IMR-90 (cell line): ENCODE data around the gene EIF4EBP2. TPM values are rescaled to one million over a fixed set of nuclear protein-coding genes. Genes with fewer than 3 reads are reported as not detected.

ENCODE experiments used
- ATAC-seq: fragments of 200-7000 bp; cut with Tn5 transposase; 2 replicates; pipeline ENCODE4 v1.9.1; 2020; ENCODE audit warnings: low read depth, mild to moderate bottlenecking, moderate library complexity
- BruUV-seq: library from RNA; stranded (reverse); fragments of 400-500 nt; replicated peaks from 2 replicates; lab custom pipeline; 2021; lab: Mats Ljungman, UMichigan
- CTCF ChIA-PET: fragments of 300-600 bp; formaldehyde crosslinking; extraction: SDS; loops from one replicate; lab custom pipeline; 2021; ENCODE audit warnings: antibody characterized with exemption; lab: Yijun Ruan, JAX
- POLR2A ChIA-PET: fragments of 300-600 bp; sonication (Branson Sonifier 250); formaldehyde crosslinking; loops from one replicate; lab custom pipeline; 2022; ENCODE audit warnings: antibody characterized with exemption; ENCODE audit not compliant: unreplicated experiment; lab: Charles Lee
- DNase-seq: peaks from one replicate; pipeline ENCODE4 v3.0.0; 2013
- H2AFZ ChIP-seq: replicated peaks from 2 replicates; pipeline ENCODE3; 2013; ENCODE audit warnings: low read length, mild to moderate bottlenecking; ENCODE audit not compliant: poor library complexity
- H2AK5ac ChIP-seq: 2 replicates; pipeline ENCODE4 v1.6.1; 2013; ENCODE audit warnings: low read depth, low read length, inconsistent platforms
- H2AK9ac ChIP-seq: replicated peaks from 2 replicates; pipeline ENCODE3; 2013; ENCODE audit warnings: mild to moderate bottlenecking, low read depth, low read length, moderate library complexity; ENCODE audit not compliant: poor library complexity
- H2BK120ac ChIP-seq: 2 replicates; pipeline ENCODE4 v1.6.1; 2013; ENCODE audit warnings: low read depth, low read length, inconsistent platforms
- H2BK15ac ChIP-seq: 3 replicates; pipeline ENCODE4 v1.6.1; 2013; ENCODE audit warnings: low read depth, low read length, inconsistent platforms
- H2BK20ac ChIP-seq: 2 replicates; pipeline ENCODE4 v1.6.1; 2013; ENCODE audit warnings: low read depth, mild to moderate bottlenecking, inconsistent platforms, low read length, moderate library complexity
- H2BK5ac ChIP-seq: 2 replicates; pipeline ENCODE4 v1.6.1; 2013; ENCODE audit warnings: mild to moderate bottlenecking, low read depth, low read length, inconsistent platforms; ENCODE audit not compliant: poor library complexity, severe bottlenecking
- H3K14ac ChIP-seq: replicated peaks from 2 replicates; pipeline ENCODE4 v1.6.1; 2013; ENCODE audit warnings: low read depth, low read length, inconsistent platforms
- H3K18ac ChIP-seq: 2 replicates; pipeline ENCODE4 v1.6.1; 2013; ENCODE audit warnings: low read depth, low read length, control low read depth
- H3K23ac ChIP-seq: 2 replicates; pipeline ENCODE4 v1.6.1; 2013; ENCODE audit warnings: low read depth, low read length, inconsistent platforms
- H3K27ac ChIP-seq: 2 replicates; pipeline ENCODE4 v1.5.1; 2013; ENCODE audit warnings: mild to moderate bottlenecking, control low read depth, low read length; ENCODE audit not compliant: insufficient read depth
- H3K27me3 ChIP-seq: 2 replicates; pipeline ENCODE4 v1.6.1; 2013; ENCODE audit warnings: low read length; ENCODE audit not compliant: control insufficient read depth, insufficient read depth
- H3K36me3 ChIP-seq: 2 replicates; pipeline ENCODE4 v1.6.1; 2013; ENCODE audit warnings: low read length, mixed read lengths; ENCODE audit not compliant: control insufficient read depth, insufficient read depth
- H3K4ac ChIP-seq: 2 replicates; pipeline ENCODE4 v1.6.1; 2013; ENCODE audit warnings: low read depth, low read length, inconsistent platforms
- H3K4me1 ChIP-seq: 2 replicates; pipeline ENCODE4 v1.6.1; 2013; ENCODE audit warnings: low read length, mixed read lengths; ENCODE audit not compliant: control insufficient read depth, insufficient read depth
- H3K4me2 ChIP-seq: 2 replicates; pipeline ENCODE4 v1.6.1; 2013; ENCODE audit warnings: low read depth, mild to moderate bottlenecking, control low read depth, low read length, moderate library complexity
- H3K4me3 ChIP-seq: 2 replicates; pipeline ENCODE4 v1.5.1; 2013; ENCODE audit warnings: low read depth, mild to moderate bottlenecking, control low read depth, low read length, moderate library complexity; ENCODE audit not compliant: insufficient read depth
- H3K56ac ChIP-seq: 2 replicates; pipeline ENCODE4 v1.6.1; 2013; ENCODE audit warnings: low read length, inconsistent platforms; ENCODE audit not compliant: insufficient read depth; ENCODE audit errors: extremely low read depth
- H3K79me1 ChIP-seq, 2 experiments: 2 replicates each; pipeline ENCODE4 v1.6.1; 2013; ENCODE audit warnings: low read length in 2 of 2, inconsistent platforms in 1 of 2, low read depth in 1 of 2
- H3K9ac ChIP-seq: 2 replicates; pipeline ENCODE4 v1.6.1; 2013; ENCODE audit warnings: low read depth, low read length, control low read depth
- H3K9me1 ChIP-seq: 2 replicates; pipeline ENCODE4 v1.6.1; 2013; ENCODE audit warnings: low read length, inconsistent platforms; ENCODE audit not compliant: insufficient read depth
- H3K9me3 ChIP-seq: 2 replicates; pipeline ENCODE4 v1.6.1; 2013; ENCODE audit warnings: low read length; ENCODE audit not compliant: control insufficient read depth, insufficient read depth
- H4K20me1 ChIP-seq: 2 replicates; pipeline ENCODE4 v1.6.1; 2013; ENCODE audit warnings: low read length, inconsistent platforms; ENCODE audit not compliant: insufficient read depth
- H4K5ac ChIP-seq: 2 replicates; pipeline ENCODE4 v1.6.1; 2013; ENCODE audit warnings: mild to moderate bottlenecking, low read depth, low read length, control low read depth
- H4K8ac ChIP-seq, 2 experiments: 2 replicates each; pipeline ENCODE4 v1.6.1; 2013; ENCODE audit warnings: low read depth in 2 of 2, low read length in 2 of 2, control low read depth in 1 of 2, inconsistent platforms in 1 of 2
- H4K91ac ChIP-seq: 2 replicates; pipeline ENCODE4 v1.6.1; 2013; ENCODE audit warnings: low read depth, low read length, inconsistent platforms; ENCODE audit not compliant: insufficient read depth
- BHLHE40 ChIP-seq: fragments of 150-350 bp; IDR thresholded peaks from 2 replicates; pipeline ENCODE4 v1.6.1; 2016; ENCODE audit warnings: mild to moderate bottlenecking, low read depth, low read length
- CEBPB ChIP-seq: IDR thresholded peaks from 2 replicates; pipeline ENCODE4 v1.6.1; 2012; ENCODE audit warnings: low read depth, low read length, improper control_type of control experiment
- CHD1 ChIP-seq: IDR thresholded peaks from 2 replicates; pipeline ENCODE4 v1.6.1; 2012; ENCODE audit warnings: low read depth, low read length, improper control_type of control experiment
- FOS ChIP-seq: fragments of 150-350 bp; IDR thresholded peaks from 2 replicates; pipeline ENCODE4 v1.6.1; 2016; ENCODE audit warnings: low read depth, low read length
- MAFK ChIP-seq: IDR thresholded peaks from 2 replicates; pipeline ENCODE4 v1.6.1; 2012; ENCODE audit warnings: low read depth, low read length, improper control_type of control experiment
- MAZ ChIP-seq: IDR thresholded peaks from 2 replicates; pipeline ENCODE4 v1.6.1; 2012; ENCODE audit warnings: low read depth, mild to moderate bottlenecking, low read length, improper control_type of control experiment, moderate library complexity, borderline replicate concordance
- MXI1 ChIP-seq: IDR thresholded peaks from 2 replicates; pipeline ENCODE4 v1.6.1; 2012; ENCODE audit warnings: low read depth, mild to moderate bottlenecking, low read length, moderate library complexity, borderline replicate concordance
- NFE2L2 ChIP-seq: fragments of 150-350 bp; IDR thresholded peaks from 2 replicates; pipeline ENCODE4 v1.6.1; 2016; ENCODE audit warnings: low read depth, mild to moderate bottlenecking, low read length
- POLR2A ChIP-seq: IDR thresholded peaks from 2 replicates; pipeline ENCODE4 v1.6.1; 2012; ENCODE audit warnings: mild to moderate bottlenecking, low read depth, low read length
- RAD21 ChIP-seq: IDR thresholded peaks from 2 replicates; pipeline ENCODE4 v1.6.1; 2012; ENCODE audit warnings: low read length, improper control_type of control experiment
- RCOR1 ChIP-seq: IDR thresholded peaks from 2 replicates; pipeline ENCODE4 v1.6.1; 2012; ENCODE audit warnings: mild to moderate bottlenecking, low read length, improper control_type of control experiment; ENCODE audit not compliant: insufficient replicate concordance
- RFX5 ChIP-seq: IDR thresholded peaks from 2 replicates; pipeline ENCODE4 v1.8.0; 2012; ENCODE audit warnings: low read depth, mild to moderate bottlenecking, low read length, moderate library complexity
- SMC3 ChIP-seq: fragments of 150-350 bp; IDR thresholded peaks from 2 replicates; pipeline ENCODE4 v1.6.1; 2016; ENCODE audit warnings: low read depth, mild to moderate bottlenecking, antibody characterized with exemption, low read length, moderate library complexity
- WGBS, 2 experiments: methylation state at CpG; one replicate each; pipeline versions ENCODE4 v1.1.5 to v1.1.7; 2013; ENCODE audit warnings: missing lambda C conversion rate in 2 of 2; ENCODE audit not compliant: insufficient read length in 1 of 2; ENCODE audit errors: extremely low coverage in 2 of 2; 5-methylcytosine and 5-hydroxymethylcytosine counted together
- dilution Hi-C: fragments of 300-500 bp; cut with HindIII; formaldehyde crosslinking; loops from one replicate; pipeline ENCODE4 v1.14.3; 2018; ENCODE audit warnings: low sequenced_read_pairs; ENCODE audit not compliant: unreplicated experiment
- in situ Hi-C: fragments of 300-500 bp; cut with MboI; formaldehyde crosslinking; loops from 3 replicates; pipeline ENCODE4 v1.14.3; 2019; ENCODE audit warnings: low sequenced_read_pairs, inconsistent platforms, mixed read lengths
- intact Hi-C: fragments of 100-400 bp; cut with micrococcal nuclease; formaldehyde crosslinking; loops from 2 replicates; pipeline ENCODE4 v1.10.0; 2022
- polyA plus RNA-seq, 3 experiments: library from polyadenylated mRNA; depleted of rRNA; stranded (reverse); fragments of >200 nt; gene quantifications; 2 replicates each; pipeline ENCODE4 v1.2.3, GENCODE V29; 2012; ENCODE audit warnings: low replicate concordance in 1 of 3
- total RNA-seq: library from RNA; depleted of rRNA; stranded (reverse); fragments of >200 nt; gene quantifications from 2 replicates; pipeline ENCODE4 v1.2.3, GENCODE V29; 2012
- TF ChIP-seq, protein P1 (sequence below): fragments of 150-350 bp; IDR thresholded peaks from 2 replicates; pipeline ENCODE4 v1.6.1; 2016; ENCODE audit warnings: low read depth, mild to moderate bottlenecking, low read length, moderate library complexity, borderline replicate concordance
- TF ChIP-seq, protein P2 (sequence below): fragments of 150-350 bp; IDR thresholded peaks from 2 replicates; pipeline ENCODE4 v1.6.1; 2017; ENCODE audit warnings: mild to moderate bottlenecking, antibody characterized with exemption, low read length, low read depth
- TF ChIP-seq, protein P3 (sequence below): conservative IDR thresholded peaks from 2 replicates; pipeline ENCODE4 v1.5.1; 2012; ENCODE audit warnings: mild to moderate bottlenecking, low read depth, low read length, improper control_type of control experiment

The EIF4EBP2 gene
- total and polyA plus RNA-seq, 2 of the 4 experiments (the other 2 are of a cell fraction): 13.7 to 15.6 TPM

DNA sequence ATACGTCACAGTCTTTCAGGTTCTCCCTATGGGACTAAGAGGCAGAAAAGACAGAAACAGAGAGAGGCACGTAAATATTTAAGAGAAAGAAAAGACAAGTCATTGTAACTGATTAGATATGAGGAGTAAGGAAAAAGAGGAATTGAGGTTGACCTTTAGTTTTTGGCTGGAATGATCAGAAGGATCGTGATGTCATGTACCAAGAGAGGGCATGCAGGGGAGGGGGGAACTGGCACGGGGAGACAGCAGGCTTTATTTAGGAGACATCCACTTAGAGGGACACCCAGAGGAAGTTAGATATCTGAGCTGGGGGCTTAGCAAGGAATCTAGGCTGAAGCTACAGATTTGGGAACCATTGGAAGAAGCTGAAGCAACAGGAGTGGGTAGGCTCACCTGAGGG, 12.3 kb upstream of the EIF4EBP2 start:
- no peak overlapping the region for H3K4ac ChIP-seq
- TF ChIP-seq, protein P1, sequence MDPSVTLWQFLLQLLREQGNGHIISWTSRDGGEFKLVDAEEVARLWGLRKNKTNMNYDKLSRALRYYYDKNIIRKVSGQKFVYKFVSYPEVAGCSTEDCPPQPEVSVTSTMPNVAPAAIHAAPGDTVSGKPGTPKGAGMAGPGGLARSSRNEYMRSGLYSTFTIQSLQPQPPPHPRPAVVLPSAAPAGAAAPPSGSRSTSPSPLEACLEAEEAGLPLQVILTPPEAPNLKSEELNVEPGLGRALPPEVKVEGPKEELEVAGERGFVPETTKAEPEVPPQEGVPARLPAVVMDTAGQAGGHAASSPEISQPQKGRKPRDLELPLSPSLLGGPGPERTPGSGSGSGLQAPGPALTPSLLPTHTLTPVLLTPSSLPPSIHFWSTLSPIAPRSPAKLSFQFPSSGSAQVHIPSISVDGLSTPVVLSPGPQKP: no peak
- no peak for TF ChIP-seq RFX5
- no peak for TF ChIP-seq BHLHE40
- TF ChIP-seq, protein P2, sequence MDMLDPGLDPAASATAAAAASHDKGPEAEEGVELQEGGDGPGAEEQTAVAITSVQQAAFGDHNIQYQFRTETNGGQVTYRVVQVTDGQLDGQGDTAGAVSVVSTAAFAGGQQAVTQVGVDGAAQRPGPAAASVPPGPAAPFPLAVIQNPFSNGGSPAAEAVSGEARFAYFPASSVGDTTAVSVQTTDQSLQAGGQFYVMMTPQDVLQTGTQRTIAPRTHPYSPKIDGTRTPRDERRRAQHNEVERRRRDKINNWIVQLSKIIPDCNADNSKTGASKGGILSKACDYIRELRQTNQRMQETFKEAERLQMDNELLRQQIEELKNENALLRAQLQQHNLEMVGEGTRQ: no peak
- TF ChIP-seq CHD1: no peak
- TF ChIP-seq FOS: no peak
- no peak for TF ChIP-seq RAD21
- TF ChIP-seq SMC3: no peak
- no peak for TF ChIP-seq MAFK
- TF ChIP-seq, protein P3, sequence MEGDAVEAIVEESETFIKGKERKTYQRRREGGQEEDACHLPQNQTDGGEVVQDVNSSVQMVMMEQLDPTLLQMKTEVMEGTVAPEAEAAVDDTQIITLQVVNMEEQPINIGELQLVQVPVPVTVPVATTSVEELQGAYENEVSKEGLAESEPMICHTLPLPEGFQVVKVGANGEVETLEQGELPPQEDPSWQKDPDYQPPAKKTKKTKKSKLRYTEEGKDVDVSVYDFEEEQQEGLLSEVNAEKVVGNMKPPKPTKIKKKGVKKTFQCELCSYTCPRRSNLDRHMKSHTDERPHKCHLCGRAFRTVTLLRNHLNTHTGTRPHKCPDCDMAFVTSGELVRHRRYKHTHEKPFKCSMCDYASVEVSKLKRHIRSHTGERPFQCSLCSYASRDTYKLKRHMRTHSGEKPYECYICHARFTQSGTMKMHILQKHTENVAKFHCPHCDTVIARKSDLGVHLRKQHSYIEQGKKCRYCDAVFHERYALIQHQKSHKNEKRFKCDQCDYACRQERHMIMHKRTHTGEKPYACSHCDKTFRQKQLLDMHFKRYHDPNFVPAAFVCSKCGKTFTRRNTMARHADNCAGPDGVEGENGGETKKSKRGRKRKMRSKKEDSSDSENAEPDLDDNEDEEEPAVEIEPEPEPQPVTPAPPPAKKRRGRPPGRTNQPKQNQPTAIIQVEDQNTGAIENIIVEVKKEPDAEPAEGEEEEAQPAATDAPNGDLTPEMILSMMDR: no peak
- no peak for TF ChIP-seq RCOR1
- no peak for TF ChIP-seq NFE2L2
- no peak for TF ChIP-seq MAZ
- TF ChIP-seq CEBPB: no peak
- TF ChIP-seq POLR2A: no peak
- no peak for TF ChIP-seq MXI1
- no peaks in the 10 kb centered on the region for H4K20me1 ChIP-seq
- H2AK9ac ChIP-seq: no peak overlapping the region
- H3K4me1 ChIP-seq: no peaks in the 10 kb centered on the region
- no peaks in the 10 kb centered on the region for H3K9me1 ChIP-seq
- 40% methylated on average over 1 of the region's 4 CpGs; no CpG with 5 or more reads in 1 of the 2 experiments for WGBS, 2 experiments
- dilution Hi-C loops: no loop called here
- H3K27me3 ChIP-seq: peaks cover 20% of the 10 kb centered on the region
- H3K27ac ChIP-seq: no peak overlapping the region
- no peak overlapping the region for H3K23ac ChIP-seq
- in situ Hi-C loops: no loop called here
- H3K36me3 ChIP-seq: no peaks in the 10 kb centered on the region
- H4K8ac ChIP-seq: no peak overlapping the region
- H3K4me2 ChIP-seq: no peak overlapping the region
- H3K18ac ChIP-seq: no peak overlapping the region
- no peak overlapping the region for H4K5ac ChIP-seq
- DNase-seq (no peak), ATAC-seq (no peak)
- H2BK15ac ChIP-seq: no peak overlapping the region
- ChIA-PET POLR2A (no interaction called here), CTCF (no interaction called here)
- no peak overlapping the region for H2BK20ac ChIP-seq
- no peak overlapping the region for H4K91ac ChIP-seq
- no peak overlapping the region for H3K56ac ChIP-seq
- H3K4me3 ChIP-seq: no peak overlapping the region
- no peak overlapping the region for H2AK5ac ChIP-seq
- H2AFZ ChIP-seq: no peak overlapping the region
- intact Hi-C loops: no loop called here
- H3K14ac ChIP-seq: no peak overlapping the region
- BruUV-seq: no TSS peak
- H3K9ac ChIP-seq: no peak overlapping the region
- no peaks in the 10 kb centered on the region for H3K9me3 ChIP-seq
- no peak overlapping the region for H2BK120ac ChIP-seq
- no peaks in the 10 kb centered on the region for H3K79me1 ChIP-seq
- no peak overlapping the region for H2BK5ac ChIP-seq
